Measurements from ENCODE around the gene AK9. TPM values are rescaled to one million over a fixed set of nuclear protein-coding genes. Genes with fewer than 3 reads are reported as not detected.

AK9 gene
- total RNA-seq, 1 experiment from 2014 or later = 2.6 TPM

DNA sequence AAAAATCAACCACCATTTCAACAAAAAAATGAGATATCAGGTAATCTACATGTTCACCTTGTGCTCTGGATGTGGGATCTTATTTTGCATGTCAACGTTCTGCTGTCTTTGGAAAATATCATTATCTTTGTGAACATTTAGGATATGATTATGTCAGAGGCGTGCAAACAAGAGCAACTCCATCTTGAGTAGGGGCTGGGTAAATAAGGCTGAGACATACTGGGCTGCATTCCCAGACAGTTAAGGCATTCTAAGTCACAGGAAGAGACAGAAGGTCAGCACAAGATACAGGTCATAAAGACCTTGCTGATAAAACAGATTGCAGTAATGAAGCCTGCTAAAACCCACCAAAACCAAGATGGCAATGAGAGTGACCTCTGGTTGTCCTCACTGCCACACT lies 179.2 kb downstream of the AK9 start:
- intact Hi-C loops (cut with micrococcal nuclease; ENCODE audit: unreplicated experiment) = no loop called here
- H3K27me3 ChIP-seq (replicated peaks; ENCODE audit: insufficient read depth, low read depth, low read length, poor library complexity) = no peaks in the 10 kb centered on the region
- POLR2A ChIA-PET (ENCODE audit: low non-redundant PET) = no interaction called here
- H3K4me1 ChIP-seq (ENCODE audit: insufficient read depth, low read length, poor library complexity, severe bottlenecking) = no peaks in the 10 kb centered on the region
- no peak overlapping the region for H3K27ac ChIP-seq (ENCODE audit: low read depth, low read length, poor library complexity, severe bottlenecking)
- H3K9me3 ChIP-seq (ENCODE audit: low read depth, low read length, poor library complexity, severe bottlenecking) = peaks cover 4% of the 10 kb centered on the region
- CTCF ChIA-PET = no interaction called here
- no peak for TF ChIP-seq EZH2 (IDR thresholded peaks at IDR 0.05; ENCODE audit: borderline replicate concordance, low read depth, low read length, poor library complexity, severe bottlenecking)
- no TSS peak for BruUV-seq (replicated peaks)
- H3K36me3 ChIP-seq (ENCODE audit: insufficient read depth, low read length, poor library complexity, severe bottlenecking) = no peaks in the 10 kb centered on the region
- DNase-seq (ENCODE audit: low spot score) = no peak
- no peak overlapping the region for H3K4me3 ChIP-seq (ENCODE audit: low read depth, low read length, poor library complexity, severe bottlenecking)

DNA sequence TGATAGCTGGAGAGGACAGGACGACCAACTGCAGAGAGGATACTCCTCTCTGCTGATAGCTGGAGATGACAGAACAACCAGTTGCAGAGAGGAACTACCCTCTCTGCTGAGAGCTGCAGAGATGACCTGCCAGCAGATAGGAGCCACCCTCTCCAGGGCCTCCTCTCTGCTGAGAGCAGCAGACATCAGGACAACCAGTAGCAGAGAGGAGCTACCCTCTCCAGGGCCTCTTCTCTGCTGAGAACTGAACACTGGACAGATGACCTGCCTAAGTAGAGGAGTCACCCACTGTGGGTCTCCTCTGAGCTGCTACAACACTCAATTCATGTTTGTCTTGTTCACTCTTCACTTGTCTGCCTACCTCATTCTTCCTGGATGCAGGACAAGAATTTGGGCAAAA lies 180.6 kb downstream of the AK9 start:
- BruUV-seq (replicated peaks) = no TSS peak
- no peak overlapping the region for H3K4me3 ChIP-seq (ENCODE audit: low read depth, low read length, poor library complexity, severe bottlenecking)
- DNase-seq (ENCODE audit: low spot score) = no peak
- ChIA-PET POLR2A (ENCODE audit: low non-redundant PET) (no interaction called here), CTCF (interaction anchor here (0.8 kb wide), 1 partner anchor 17 kb away, joined by 4 read pairs; no protein-coding TSS in a partner anchor)
- intact Hi-C loops (cut with micrococcal nuclease; ENCODE audit: unreplicated experiment) = no loop called here
- peaks cover 4% of the 10 kb centered on the region for H3K9me3 ChIP-seq (ENCODE audit: low read depth, low read length, poor library complexity, severe bottlenecking)
- no peak overlapping the region for H3K27ac ChIP-seq (ENCODE audit: low read depth, low read length, poor library complexity, severe bottlenecking)
- no peaks in the 10 kb centered on the region for H3K27me3 ChIP-seq (replicated peaks; ENCODE audit: insufficient read depth, low read depth, low read length, poor library complexity)
- no peak for TF ChIP-seq EZH2 (IDR thresholded peaks at IDR 0.05; ENCODE audit: borderline replicate concordance, low read depth, low read length, poor library complexity, severe bottlenecking)
- TF ChIP-seq, protein P1, sequence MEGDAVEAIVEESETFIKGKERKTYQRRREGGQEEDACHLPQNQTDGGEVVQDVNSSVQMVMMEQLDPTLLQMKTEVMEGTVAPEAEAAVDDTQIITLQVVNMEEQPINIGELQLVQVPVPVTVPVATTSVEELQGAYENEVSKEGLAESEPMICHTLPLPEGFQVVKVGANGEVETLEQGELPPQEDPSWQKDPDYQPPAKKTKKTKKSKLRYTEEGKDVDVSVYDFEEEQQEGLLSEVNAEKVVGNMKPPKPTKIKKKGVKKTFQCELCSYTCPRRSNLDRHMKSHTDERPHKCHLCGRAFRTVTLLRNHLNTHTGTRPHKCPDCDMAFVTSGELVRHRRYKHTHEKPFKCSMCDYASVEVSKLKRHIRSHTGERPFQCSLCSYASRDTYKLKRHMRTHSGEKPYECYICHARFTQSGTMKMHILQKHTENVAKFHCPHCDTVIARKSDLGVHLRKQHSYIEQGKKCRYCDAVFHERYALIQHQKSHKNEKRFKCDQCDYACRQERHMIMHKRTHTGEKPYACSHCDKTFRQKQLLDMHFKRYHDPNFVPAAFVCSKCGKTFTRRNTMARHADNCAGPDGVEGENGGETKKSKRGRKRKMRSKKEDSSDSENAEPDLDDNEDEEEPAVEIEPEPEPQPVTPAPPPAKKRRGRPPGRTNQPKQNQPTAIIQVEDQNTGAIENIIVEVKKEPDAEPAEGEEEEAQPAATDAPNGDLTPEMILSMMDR (conservative IDR thresholded peaks at IDR 0.05; ENCODE audit: low read depth, low read length) = no peak
- H3K4me1 ChIP-seq (ENCODE audit: insufficient read depth, low read length, poor library complexity, severe bottlenecking) = no peaks in the 10 kb centered on the region
- no peaks in the 10 kb centered on the region for H3K36me3 ChIP-seq (ENCODE audit: insufficient read depth, low read length, poor library complexity, severe bottlenecking)

DNA sequence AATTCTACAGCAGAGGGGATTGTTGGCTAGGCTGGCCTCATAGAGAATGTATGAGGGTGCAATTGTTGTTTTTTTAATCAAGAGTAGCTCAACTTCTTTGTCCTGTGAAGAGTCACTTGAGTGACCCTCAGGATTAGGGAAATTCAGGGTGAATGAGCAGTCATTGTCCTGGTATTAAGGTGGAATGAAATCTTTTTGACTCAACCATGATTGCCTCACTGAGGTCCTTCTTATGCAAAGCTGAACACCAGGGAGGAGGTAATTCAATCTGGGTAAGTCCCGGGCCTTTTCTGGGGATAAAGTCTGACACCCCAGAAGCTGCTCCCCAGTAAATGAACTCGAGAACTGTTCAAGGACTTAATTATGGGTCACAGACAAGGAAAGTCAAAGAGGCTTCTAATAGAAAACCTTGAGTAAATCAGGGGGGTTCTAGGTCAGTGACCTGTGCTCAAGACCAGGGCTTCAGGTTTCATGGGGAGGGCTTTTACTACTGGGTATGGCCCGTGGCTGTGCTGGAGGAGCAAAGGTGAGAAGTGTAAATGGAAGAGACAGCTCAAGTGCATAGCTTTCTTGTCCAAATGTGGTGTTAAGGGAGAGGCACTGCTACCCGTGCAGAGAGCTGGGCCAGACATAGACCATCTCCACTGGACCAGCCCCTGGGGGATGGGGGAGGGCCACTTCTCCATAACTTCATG lies 182.7 kb downstream of the AK9 start:
- ChIA-PET POLR2A (ENCODE audit: low non-redundant PET) (no interaction called here), CTCF (no interaction called here)
- intact Hi-C loops (cut with micrococcal nuclease; ENCODE audit: unreplicated experiment) = no loop called here
- H3K4me3 ChIP-seq (ENCODE audit: low read depth, low read length, poor library complexity, severe bottlenecking) = no peak overlapping the region
- peaks cover 4% of the 10 kb centered on the region for H3K9me3 ChIP-seq (ENCODE audit: low read depth, low read length, poor library complexity, severe bottlenecking)
- H3K36me3 ChIP-seq (ENCODE audit: insufficient read depth, low read length, poor library complexity, severe bottlenecking) = no peaks in the 10 kb centered on the region
- BruUV-seq (replicated peaks) = no TSS peak
- no peak for DNase-seq (ENCODE audit: low spot score)
- H3K27me3 ChIP-seq (replicated peaks; ENCODE audit: insufficient read depth, low read depth, low read length, poor library complexity) = no peaks in the 10 kb centered on the region
- TF ChIP-seq, protein P1 (conservative IDR thresholded peaks at IDR 0.05; ENCODE audit: low read depth, low read length) = no peak
- TF ChIP-seq EZH2 (IDR thresholded peaks at IDR 0.05; ENCODE audit: borderline replicate concordance, low read depth, low read length, poor library complexity, severe bottlenecking) = no peak
- no peak overlapping the region for H3K27ac ChIP-seq (ENCODE audit: low read depth, low read length, poor library complexity, severe bottlenecking)
- H3K4me1 ChIP-seq (ENCODE audit: insufficient read depth, low read length, poor library complexity, severe bottlenecking) = no peaks in the 10 kb centered on the region

Data from A673 (cell line).